ENCODE measurements around the gene C5orf15. TPM values are rescaled to one million over a fixed set of nuclear protein-coding genes. Genes with fewer than 3 reads are reported as not detected.

C5orf15 gene
- total and polyA plus RNA-seq, 4 donors: 21.2 to 32.4 (median 28.7) TPM

DNA sequence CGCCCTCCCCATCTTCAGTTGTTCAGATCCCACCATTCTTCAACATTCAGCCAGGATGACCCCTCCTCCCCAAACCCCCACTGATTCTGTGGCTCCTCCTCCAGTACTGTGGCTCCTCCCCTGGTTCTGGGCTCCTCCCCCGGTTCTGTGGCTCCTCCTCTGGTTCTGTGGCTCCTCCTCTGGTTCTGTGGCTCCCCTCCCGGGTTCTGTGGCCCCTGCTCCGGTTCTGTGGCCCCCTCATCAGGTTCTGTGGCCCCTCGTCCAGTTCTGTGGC is 32.8 kb downstream of the C5orf15 start:
- H3K9me3 ChIP-seq (ENCODE audit: control insufficient read depth in 4 of 4, low read length in 3 of 4): no peaks in the 10 kb centered on the region
- H3K27ac ChIP-seq (ENCODE audit: low read depth in 1 of 2, low read length in 2 of 2): no peak overlapping the region
- TF ChIP-seq FOXA2 (IDR thresholded peaks at IDR 0.05) (no peak), RAD21 (IDR thresholded peaks at IDR 0.05) (no peak), JUND (IDR thresholded peaks at IDR 0.05) (no peak), TAF1 (conservative IDR thresholded peaks at IDR 0.05) (no peak), SP1 (IDR thresholded peaks at IDR 0.05) (no peak), EGR1 (IDR thresholded peaks at IDR 0.05; ENCODE audit: low read depth in 2 of 2) (no peak)
- TF ChIP-seq, protein P1, sequence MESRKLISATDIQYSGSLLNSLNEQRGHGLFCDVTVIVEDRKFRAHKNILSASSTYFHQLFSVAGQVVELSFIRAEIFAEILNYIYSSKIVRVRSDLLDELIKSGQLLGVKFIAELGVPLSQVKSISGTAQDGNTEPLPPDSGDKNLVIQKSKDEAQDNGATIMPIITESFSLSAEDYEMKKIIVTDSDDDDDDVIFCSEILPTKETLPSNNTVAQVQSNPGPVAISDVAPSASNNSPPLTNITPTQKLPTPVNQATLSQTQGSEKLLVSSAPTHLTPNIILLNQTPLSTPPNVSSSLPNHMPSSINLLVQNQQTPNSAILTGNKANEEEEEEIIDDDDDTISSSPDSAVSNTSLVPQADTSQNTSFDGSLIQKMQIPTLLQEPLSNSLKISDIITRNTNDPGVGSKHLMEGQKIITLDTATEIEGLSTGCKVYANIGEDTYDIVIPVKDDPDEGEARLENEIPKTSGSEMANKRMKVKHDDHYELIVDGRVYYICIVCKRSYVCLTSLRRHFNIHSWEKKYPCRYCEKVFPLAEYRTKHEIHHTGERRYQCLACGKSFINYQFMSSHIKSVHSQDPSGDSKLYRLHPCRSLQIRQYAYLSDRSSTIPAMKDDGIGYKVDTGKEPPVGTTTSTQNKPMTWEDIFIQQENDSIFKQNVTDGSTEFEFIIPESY (IDR thresholded peaks at IDR 0.05): no peak
- TF ChIP-seq, protein P2, sequence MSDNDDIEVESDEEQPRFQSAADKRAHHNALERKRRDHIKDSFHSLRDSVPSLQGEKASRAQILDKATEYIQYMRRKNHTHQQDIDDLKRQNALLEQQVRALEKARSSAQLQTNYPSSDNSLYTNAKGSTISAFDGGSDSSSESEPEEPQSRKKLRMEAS (IDR thresholded peaks at IDR 0.05): no peak
- H3K36me3 ChIP-seq (ENCODE audit: control insufficient read depth in 4 of 4, insufficient read depth in 3 of 4, low read depth in 1 of 4, low read length in 3 of 4): no peaks in the 10 kb centered on the region
- H3K9ac ChIP-seq (ENCODE audit: low read depth in 1 of 2, low read length in 2 of 2): no peak overlapping the region
- DNase-seq (ENCODE audit: low spot score): no peak
- no peaks in the 10 kb centered on the region for H3K4me1 ChIP-seq (ENCODE audit: control insufficient read depth in 4 of 4, insufficient read depth in 4 of 4, low read length in 3 of 4)
- H3K27me3 ChIP-seq (ENCODE audit: control insufficient read depth in 4 of 4, insufficient read depth in 4 of 4, low read length in 3 of 4): no peaks in the 10 kb centered on the region
- 84% methylated on average over 5 of the region's 5 CpGs for WGBS
- H3K4me3 ChIP-seq (ENCODE audit: low read depth in 1 of 3, low read length in 3 of 3): no peak overlapping the region

DNA sequence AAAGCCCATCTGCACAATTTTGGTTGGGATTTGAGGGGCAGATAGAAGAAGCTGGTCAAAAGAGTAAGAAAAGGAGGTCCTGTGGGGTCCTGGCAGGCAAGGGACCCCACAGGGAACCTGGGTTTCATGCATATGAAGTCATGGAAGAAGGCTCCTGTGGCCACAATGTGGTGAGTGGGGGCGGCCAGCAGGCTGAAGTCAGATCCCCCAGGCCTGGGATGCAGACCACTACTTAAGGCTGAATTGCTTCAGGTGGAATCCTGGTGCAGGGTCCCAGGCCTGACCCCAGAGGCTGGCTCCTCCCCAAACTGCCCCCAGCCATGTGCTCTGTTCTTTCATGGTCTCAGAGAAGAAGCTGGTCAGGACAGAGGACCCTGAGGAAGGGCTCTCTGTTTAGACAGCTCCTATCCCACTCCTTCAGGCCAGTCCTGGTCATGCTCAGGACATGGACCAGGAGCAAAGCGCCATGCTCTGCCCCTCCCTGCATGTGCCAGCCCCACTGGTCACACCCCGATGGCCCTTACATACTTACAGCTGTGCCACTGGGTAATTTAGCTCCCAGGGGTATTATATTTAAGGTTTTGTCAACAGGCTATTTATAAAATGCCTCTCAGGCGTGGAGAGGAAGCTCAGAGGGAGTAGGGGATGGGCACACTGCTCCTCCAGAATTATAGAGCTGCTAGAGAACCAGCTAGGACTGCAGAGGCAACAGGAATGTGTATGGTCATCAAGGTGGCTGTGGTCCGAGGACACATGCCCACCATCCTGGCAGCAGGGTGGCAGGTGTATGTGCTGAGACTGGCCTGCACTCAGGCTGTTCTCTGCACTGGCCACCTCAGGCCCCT is 33.4 kb downstream of the C5orf15 start:
- H3K4me3 ChIP-seq (ENCODE audit: low read depth in 1 of 3, low read length in 3 of 3): no peak overlapping the region
- 92% methylated on average over 5 of the region's 5 CpGs for WGBS
- no peaks in the 10 kb centered on the region for H3K4me1 ChIP-seq (ENCODE audit: control insufficient read depth in 4 of 4, insufficient read depth in 4 of 4, low read length in 3 of 4)
- TF ChIP-seq RXRA (IDR thresholded peaks at IDR 0.05): no peak
- no peak for TF ChIP-seq GABPA (IDR thresholded peaks at IDR 0.05 in 1 of 2, conservative IDR thresholded peaks at IDR 0.05 in 1 of 2)
- TF ChIP-seq, protein P3, sequence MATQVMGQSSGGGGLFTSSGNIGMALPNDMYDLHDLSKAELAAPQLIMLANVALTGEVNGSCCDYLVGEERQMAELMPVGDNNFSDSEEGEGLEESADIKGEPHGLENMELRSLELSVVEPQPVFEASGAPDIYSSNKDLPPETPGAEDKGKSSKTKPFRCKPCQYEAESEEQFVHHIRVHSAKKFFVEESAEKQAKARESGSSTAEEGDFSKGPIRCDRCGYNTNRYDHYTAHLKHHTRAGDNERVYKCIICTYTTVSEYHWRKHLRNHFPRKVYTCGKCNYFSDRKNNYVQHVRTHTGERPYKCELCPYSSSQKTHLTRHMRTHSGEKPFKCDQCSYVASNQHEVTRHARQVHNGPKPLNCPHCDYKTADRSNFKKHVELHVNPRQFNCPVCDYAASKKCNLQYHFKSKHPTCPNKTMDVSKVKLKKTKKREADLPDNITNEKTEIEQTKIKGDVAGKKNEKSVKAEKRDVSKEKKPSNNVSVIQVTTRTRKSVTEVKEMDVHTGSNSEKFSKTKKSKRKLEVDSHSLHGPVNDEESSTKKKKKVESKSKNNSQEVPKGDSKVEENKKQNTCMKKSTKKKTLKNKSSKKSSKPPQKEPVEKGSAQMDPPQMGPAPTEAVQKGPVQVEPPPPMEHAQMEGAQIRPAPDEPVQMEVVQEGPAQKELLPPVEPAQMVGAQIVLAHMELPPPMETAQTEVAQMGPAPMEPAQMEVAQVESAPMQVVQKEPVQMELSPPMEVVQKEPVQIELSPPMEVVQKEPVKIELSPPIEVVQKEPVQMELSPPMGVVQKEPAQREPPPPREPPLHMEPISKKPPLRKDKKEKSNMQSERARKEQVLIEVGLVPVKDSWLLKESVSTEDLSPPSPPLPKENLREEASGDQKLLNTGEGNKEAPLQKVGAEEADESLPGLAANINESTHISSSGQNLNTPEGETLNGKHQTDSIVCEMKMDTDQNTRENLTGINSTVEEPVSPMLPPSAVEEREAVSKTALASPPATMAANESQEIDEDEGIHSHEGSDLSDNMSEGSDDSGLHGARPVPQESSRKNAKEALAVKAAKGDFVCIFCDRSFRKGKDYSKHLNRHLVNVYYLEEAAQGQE (IDR thresholded peaks at IDR 0.05): no peak
- H3K27ac ChIP-seq (ENCODE audit: low read depth in 1 of 2, low read length in 2 of 2): no peak overlapping the region
- no peaks in the 10 kb centered on the region for H3K9me3 ChIP-seq (ENCODE audit: control insufficient read depth in 4 of 4, low read length in 3 of 4)
- no peaks in the 10 kb centered on the region for H3K36me3 ChIP-seq (ENCODE audit: control insufficient read depth in 4 of 4, insufficient read depth in 3 of 4, low read depth in 1 of 4, low read length in 3 of 4)
- H3K27me3 ChIP-seq (ENCODE audit: control insufficient read depth in 4 of 4, insufficient read depth in 4 of 4, low read length in 3 of 4): no peaks in the 10 kb centered on the region
- no peak overlapping the region for H3K9ac ChIP-seq (ENCODE audit: low read depth in 1 of 2, low read length in 2 of 2)
- DNase-seq (ENCODE audit: low spot score): no peak

DNA sequence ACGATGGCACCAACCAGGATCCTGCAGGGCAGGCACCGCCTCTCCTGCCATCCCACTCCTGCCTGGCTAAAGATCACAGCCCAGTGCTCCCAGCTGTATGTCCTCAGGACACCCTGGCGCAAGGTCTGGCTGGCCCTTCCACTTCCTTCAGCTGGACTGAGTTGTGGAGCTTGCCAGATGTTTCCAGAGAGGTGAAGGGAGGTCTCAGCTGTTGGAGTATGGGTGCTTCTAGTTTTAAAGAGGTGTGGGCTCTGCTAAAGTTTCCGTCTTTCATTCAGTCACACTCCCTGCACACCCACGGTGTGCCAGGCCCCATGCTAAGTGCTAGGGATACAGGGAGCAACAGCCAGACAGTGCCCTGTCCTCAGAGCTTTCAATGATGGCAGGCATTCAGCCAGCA is 34.1 kb downstream of the C5orf15 start:
- no peaks in the 10 kb centered on the region for H3K27me3 ChIP-seq (ENCODE audit: control insufficient read depth in 4 of 4, insufficient read depth in 4 of 4, low read length in 3 of 4)
- H3K9ac ChIP-seq (ENCODE audit: low read depth in 1 of 2, low read length in 2 of 2): no peak overlapping the region
- no peaks in the 10 kb centered on the region for H3K9me3 ChIP-seq (ENCODE audit: control insufficient read depth in 4 of 4, low read length in 3 of 4)
- H3K4me1 ChIP-seq (ENCODE audit: control insufficient read depth in 4 of 4, insufficient read depth in 4 of 4, low read length in 3 of 4): no peaks in the 10 kb centered on the region
- H3K36me3 ChIP-seq (ENCODE audit: control insufficient read depth in 4 of 4, insufficient read depth in 3 of 4, low read depth in 1 of 4, low read length in 3 of 4): no peaks in the 10 kb centered on the region
- WGBS: 85% methylated on average over 5 of the region's 5 CpGs
- DNase-seq (ENCODE audit: low spot score): no peak
- H3K27ac ChIP-seq (ENCODE audit: low read depth in 1 of 2, low read length in 2 of 2): no peak overlapping the region
- no peak overlapping the region for H3K4me3 ChIP-seq (ENCODE audit: low read depth in 1 of 3, low read length in 3 of 3)
- TF ChIP-seq SP1 (IDR thresholded peaks at IDR 0.05) (no peak), RAD21 (IDR thresholded peaks at IDR 0.05) (no peak), EGR1 (IDR thresholded peaks at IDR 0.05; ENCODE audit: low read depth in 2 of 2) (no peak), TAF1 (conservative IDR thresholded peaks at IDR 0.05) (no peak), YY1 (IDR thresholded peaks at IDR 0.05) (no peak), HNF4G (IDR thresholded peaks at IDR 0.05) (no peak), RXRA (IDR thresholded peaks at IDR 0.05) (no peak), FOXA1 (IDR thresholded peaks at IDR 0.05) (no peak)
- TF ChIP-seq, protein P3 (IDR thresholded peaks at IDR 0.05): no peak
- TF ChIP-seq, protein P4, sequence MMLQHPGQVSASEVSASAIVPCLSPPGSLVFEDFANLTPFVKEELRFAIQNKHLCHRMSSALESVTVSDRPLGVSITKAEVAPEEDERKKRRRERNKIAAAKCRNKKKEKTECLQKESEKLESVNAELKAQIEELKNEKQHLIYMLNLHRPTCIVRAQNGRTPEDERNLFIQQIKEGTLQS (IDR thresholded peaks at IDR 0.05): no peak
- TF ChIP-seq, protein P5, sequence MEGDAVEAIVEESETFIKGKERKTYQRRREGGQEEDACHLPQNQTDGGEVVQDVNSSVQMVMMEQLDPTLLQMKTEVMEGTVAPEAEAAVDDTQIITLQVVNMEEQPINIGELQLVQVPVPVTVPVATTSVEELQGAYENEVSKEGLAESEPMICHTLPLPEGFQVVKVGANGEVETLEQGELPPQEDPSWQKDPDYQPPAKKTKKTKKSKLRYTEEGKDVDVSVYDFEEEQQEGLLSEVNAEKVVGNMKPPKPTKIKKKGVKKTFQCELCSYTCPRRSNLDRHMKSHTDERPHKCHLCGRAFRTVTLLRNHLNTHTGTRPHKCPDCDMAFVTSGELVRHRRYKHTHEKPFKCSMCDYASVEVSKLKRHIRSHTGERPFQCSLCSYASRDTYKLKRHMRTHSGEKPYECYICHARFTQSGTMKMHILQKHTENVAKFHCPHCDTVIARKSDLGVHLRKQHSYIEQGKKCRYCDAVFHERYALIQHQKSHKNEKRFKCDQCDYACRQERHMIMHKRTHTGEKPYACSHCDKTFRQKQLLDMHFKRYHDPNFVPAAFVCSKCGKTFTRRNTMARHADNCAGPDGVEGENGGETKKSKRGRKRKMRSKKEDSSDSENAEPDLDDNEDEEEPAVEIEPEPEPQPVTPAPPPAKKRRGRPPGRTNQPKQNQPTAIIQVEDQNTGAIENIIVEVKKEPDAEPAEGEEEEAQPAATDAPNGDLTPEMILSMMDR (IDR thresholded peaks at IDR 0.05; ENCODE audit: low read depth, low read length, missing input control): no peak
